B cell (primary cell): ENCODE measurements around the gene ROM1. TPM values are rescaled to one million over a fixed set of nuclear protein-coding genes. Genes with fewer than 3 reads are reported as not detected.

Experiments
- ATAC-seq: fragments of 200-7000 bp; cut with Tn5 transposase; one replicate; pipeline ENCODE4 v1.10.0; 2021; ENCODE audit warnings: low read depth, mild to moderate bottlenecking, moderate number of reproducible peaks, moderate library complexity
- CTCF ChIA-PET: fragments of 350-600 bp; sonication (Branson Sonifier 250); formaldehyde crosslinking; loops from one replicate; lab custom pipeline; 2021; ENCODE audit warnings: antibody characterized with exemption, inconsistent platforms; lab: Charles Lee
- POLR2A ChIA-PET: fragments of 350-600 bp; sonication (Branson Sonifier 250); formaldehyde crosslinking; loops from one replicate; lab custom pipeline; 2021; ENCODE audit warnings: antibody characterized with exemption; lab: Charles Lee
- DNase-seq: peaks from one replicate; pipeline ENCODE4 v3.0.0; 2013
- H2AFZ ChIP-seq: 2 replicates; pipeline ENCODE4 v1.6.1; 2012; ENCODE audit warnings: mild to moderate bottlenecking, low read depth, low read length; ENCODE audit not compliant: insufficient read depth, poor library complexity, severe bottlenecking
- H3K27ac ChIP-seq, 2 donors: 1 replicate in 1 of 2; 2 replicates in 1 of 2; pipeline ENCODE4 v1.5.1; 2012 to 2013; ENCODE audit warnings: low read length in 2 of 2, mild to moderate bottlenecking in 2 of 2, moderate library complexity in 1 of 2
- H3K27me3 ChIP-seq, 4 experiments: fragments of 200-600 bp in 1 of 4; sonication (generic) in 1 of 4; replicated peaks in 1 of 4; 1 replicate in 2 of 4; 2 replicates in 2 of 4; pipeline versions ENCODE4 v1.6.1 to v1.7.0; 2013 to 2016; ENCODE audit warnings: low read length in 3 of 4, mild to moderate bottlenecking in 2 of 4, mixed read lengths in 1 of 4, moderate library complexity in 1 of 4; ENCODE audit not compliant: insufficient read depth in 4 of 4, control insufficient read depth in 3 of 4; ENCODE audit errors: control extremely low read depth in 1 of 4
- H3K36me3 ChIP-seq, 2 experiments: replicated peaks in 1 of 2; 1 replicate in 1 of 2; 2 replicates in 1 of 2; pipeline versions ENCODE4 v1.6.1 to v1.7.1; 2013; ENCODE audit warnings: low read length in 1 of 2; ENCODE audit not compliant: insufficient read depth in 2 of 2, control insufficient read depth in 1 of 2; ENCODE audit errors: control extremely low read depth in 1 of 2, extremely low read depth in 1 of 2
- H3K4me1 ChIP-seq, 2 donors: fragments of 200-600 bp in 1 of 2; sonication (generic) in 1 of 2; 1 replicate in 1 of 2; 2 replicates in 1 of 2; pipeline versions ENCODE4 v1.5.1 to v1.6.1; 2013 to 2017; ENCODE audit warnings: low read length in 2 of 2; ENCODE audit not compliant: control insufficient read depth in 2 of 2, insufficient read depth in 2 of 2
- H3K4me2 ChIP-seq: replicated peaks from 2 replicates; pipeline ENCODE3; 2012; ENCODE audit warnings: mild to moderate bottlenecking, low read depth, low read length; ENCODE audit not compliant: poor library complexity, severe bottlenecking
- H3K4me3 ChIP-seq, 5 experiments: fragments of 200-600 bp in 1 of 5; sonication (generic) in 1 of 5; 1 replicate in 3 of 5; 2 replicates in 2 of 5; pipeline versions ENCODE4 v1.5.1 to v1.7.0; 2011 to 2016; ENCODE audit warnings: low read length in 4 of 5, mild to moderate bottlenecking in 4 of 5, low read depth in 2 of 5, control low read depth in 1 of 5, moderate library complexity in 1 of 5; ENCODE audit not compliant: insufficient read depth in 1 of 5; ENCODE audit errors: control extremely low read depth in 1 of 5, extremely low read depth in 1 of 5
- H3K79me2 ChIP-seq: fragments of 200-600 bp; sonication (generic); one replicate; pipeline ENCODE4 v1.6.0; 2016; ENCODE audit warnings: low read length; ENCODE audit not compliant: control insufficient read depth, insufficient read depth
- H3K9ac ChIP-seq: fragments of 200-600 bp; sonication (generic); 2 replicates; pipeline ENCODE4 v1.6.1; 2017; ENCODE audit warnings: mild to moderate bottlenecking, low read length, moderate library complexity
- H3K9me3 ChIP-seq, 3 donors: one replicate each; pipeline versions ENCODE4 v1.6.1 to v1.7.1; 2013; ENCODE audit warnings: low read length in 2 of 3; ENCODE audit not compliant: control insufficient read depth in 2 of 3, insufficient read depth in 1 of 3; ENCODE audit errors: control extremely low read depth in 1 of 3
- H4K20me1 ChIP-seq: 2 replicates; pipeline ENCODE4 v1.6.0; 2012; ENCODE audit warnings: mild to moderate bottlenecking, low read length; ENCODE audit not compliant: insufficient read depth, control insufficient read depth, poor library complexity, severe bottlenecking
- H3K27ac Mint-ChIP-seq: one replicate; pipeline ENCODE4 v1.8.0; 2021; ENCODE audit warnings: mixed read lengths
- H3K27me3 Mint-ChIP-seq: one replicate; pipeline ENCODE4 v1.8.0; 2021; ENCODE audit warnings: mixed read lengths
- H3K4me1 Mint-ChIP-seq: one replicate; pipeline ENCODE4 v1.8.0; 2021; ENCODE audit warnings: mixed read lengths
- H3K4me3 Mint-ChIP-seq: one replicate; pipeline ENCODE4 v1.8.0; 2021; ENCODE audit warnings: mixed read lengths
- H3K9me3 Mint-ChIP-seq: one replicate; pipeline ENCODE4 v1.8.0; 2022; ENCODE audit warnings: mixed read lengths; ENCODE audit not compliant: insufficient read depth
- CTCF ChIP-seq: fragments of 200-600 bp; IDR thresholded peaks from one replicate; pipeline ENCODE4 v1.8.0; 2022; ENCODE audit warnings: antibody characterized with exemption, mild to moderate bottlenecking
- EZH2 ChIP-seq: IDR thresholded peaks from 2 replicates; pipeline ENCODE4 v1.6.1; 2012; ENCODE audit warnings: borderline replicate concordance, low read depth, mild to moderate bottlenecking, moderate library complexity, low read length; ENCODE audit not compliant: insufficient read depth, poor library complexity, severe bottlenecking
- WGBS: methylation state at CpG from one replicate; pipeline ENCODE4 v1.1.5; 2013; ENCODE audit warnings: missing lambda C conversion rate; ENCODE audit not compliant: insufficient coverage; 5-methylcytosine and 5-hydroxymethylcytosine counted together
- intact Hi-C: fragments of 100-400 bp; cut with micrococcal nuclease; formaldehyde crosslinking; loops from one replicate; pipeline ENCODE4 v1.10.0; 2022
- polyA plus RNA-seq: library from polyadenylated mRNA; depleted of rRNA; stranded (reverse); fragments of >200 nt; gene quantifications from 2 replicates; pipeline ENCODE4 v1.2.3, GENCODE V29; 2012
- total RNA-seq, 2 donors: library from RNA; stranded (reverse); fragments of 120-200 nt in 1 of 2; gene quantifications; 1 replicate in 1 of 2; 2 replicates in 1 of 2; pipeline versions ENCODE4 v1.2.3 to v1.2.4, GENCODE V29; 2013 to 2022

ROM1 gene
- total and polyA plus RNA-seq, 2 donors (not counting 1 experiment from before 2014, with no cell fraction given): 1.3 to 2.0 TPM

GRCh38 chr11:62579252-62579651 is 33.8 kb upstream of the ROM1 start:
- POLR2A ChIA-PET: no interaction called here
- no peaks in the 10 kb centered on the region for H3K9me3 Mint-ChIP-seq

More at GRCh38 chr11:62579252-62579651, 33.8 kb upstream of the ROM1 start:
- Histone ChIP-seq H3K27me3 (no peaks in the 10 kb centered on the region), H3K79me2 (peaks cover 21% of the 10 kb centered on the region), H3K27ac (no peak overlapping the region), H3K9me3 (no peaks in the 10 kb centered on the region), H2AFZ (no peak overlapping the region), H3K4me2 (no peak overlapping the region), H3K36me3 (peaks cover 1 to 46% of the 10 kb centered on the region in 2 experiments), H3K4me1 (peaks cover 5 to 11% of the 10 kb centered on the region in 2 donors), H4K20me1 (no peaks in the 10 kb centered on the region), H3K4me3 (no peak overlapping the region), H3K9ac (no peak overlapping the region)
- CTCF ChIA-PET: interaction anchor here (0.5 to 2.8 kb wide), 2 partner anchors 12 to 14 kb away, joined by 4 to 10 read pairs; partner anchors contain the start of gene TUT1
- no peak for ATAC-seq
- no peak overlapping the region for H3K4me3 Mint-ChIP-seq
- no peak for DNase-seq
- no peak overlapping the region for H3K27ac Mint-ChIP-seq
- intact Hi-C loops: no loop called here
- H3K27me3 Mint-ChIP-seq: no peaks in the 10 kb centered on the region
- H3K4me1 Mint-ChIP-seq: peaks cover 9% of the 10 kb centered on the region
- TF ChIP-seq CTCF (no peak), EZH2 (no peak)
- WGBS: no CpG with 5 or more reads among the region's 2 CpGs
